Hair follicular keratinocyte (primary cell): Measurements from ENCODE around the gene ABLIM3. TPM values are rescaled to one million over a fixed set of nuclear protein-coding genes. Genes with fewer than 3 reads are reported as not detected.

ENCODE experiments used
- total RNA-seq: library from RNA; depleted of rRNA; stranded (reverse); fragments of >200 nt; gene quantifications from 2 replicates; pipeline ENCODE4 v1.2.3, GENCODE V29; 2015

ABLIM3 gene
- 5.5 and 7.2 TPM in 2 replicates for total RNA-seq

DNA sequence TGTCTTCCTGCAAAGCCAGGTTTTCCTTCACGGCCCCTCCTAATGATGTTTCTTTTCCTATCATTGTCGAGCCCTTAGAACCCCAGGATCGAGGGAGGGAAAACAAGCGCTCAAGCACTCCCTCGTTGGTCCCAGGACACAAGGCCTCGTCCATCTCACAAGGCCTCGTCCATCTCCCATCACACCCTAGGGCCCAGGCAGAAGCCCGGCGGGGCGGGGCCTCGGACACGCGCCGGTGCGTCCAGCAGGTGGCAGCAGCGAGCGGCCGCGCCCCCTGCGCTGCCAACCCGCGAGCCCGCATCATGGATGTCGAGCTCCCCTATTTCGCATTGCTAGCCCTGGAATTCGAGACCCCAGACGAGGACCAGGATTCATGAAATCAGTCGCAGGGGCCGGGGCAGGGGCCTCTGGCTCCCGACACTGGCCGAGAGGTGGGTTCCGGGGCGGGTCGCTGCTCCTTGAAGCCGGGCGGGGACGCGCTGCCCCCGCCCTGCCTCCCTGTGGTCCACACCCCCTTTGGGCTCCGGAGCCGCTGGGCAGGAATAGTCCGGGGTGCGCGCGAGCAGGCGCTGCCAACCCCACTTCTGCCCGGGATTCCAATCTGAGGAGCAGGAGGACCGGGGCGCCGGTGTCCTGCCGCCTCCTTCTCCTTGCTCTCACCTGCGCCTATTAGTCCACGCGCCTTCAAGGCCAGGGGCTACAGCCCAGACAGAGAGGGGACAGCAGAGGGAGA is at the start of gene ABLIM3:
Gene ABLIM3, plus strand, starts transcription at position 270 of the 733 bp plus-strand sequence. CDS start 603 bp downstream, outside the sequence.

DNA sequence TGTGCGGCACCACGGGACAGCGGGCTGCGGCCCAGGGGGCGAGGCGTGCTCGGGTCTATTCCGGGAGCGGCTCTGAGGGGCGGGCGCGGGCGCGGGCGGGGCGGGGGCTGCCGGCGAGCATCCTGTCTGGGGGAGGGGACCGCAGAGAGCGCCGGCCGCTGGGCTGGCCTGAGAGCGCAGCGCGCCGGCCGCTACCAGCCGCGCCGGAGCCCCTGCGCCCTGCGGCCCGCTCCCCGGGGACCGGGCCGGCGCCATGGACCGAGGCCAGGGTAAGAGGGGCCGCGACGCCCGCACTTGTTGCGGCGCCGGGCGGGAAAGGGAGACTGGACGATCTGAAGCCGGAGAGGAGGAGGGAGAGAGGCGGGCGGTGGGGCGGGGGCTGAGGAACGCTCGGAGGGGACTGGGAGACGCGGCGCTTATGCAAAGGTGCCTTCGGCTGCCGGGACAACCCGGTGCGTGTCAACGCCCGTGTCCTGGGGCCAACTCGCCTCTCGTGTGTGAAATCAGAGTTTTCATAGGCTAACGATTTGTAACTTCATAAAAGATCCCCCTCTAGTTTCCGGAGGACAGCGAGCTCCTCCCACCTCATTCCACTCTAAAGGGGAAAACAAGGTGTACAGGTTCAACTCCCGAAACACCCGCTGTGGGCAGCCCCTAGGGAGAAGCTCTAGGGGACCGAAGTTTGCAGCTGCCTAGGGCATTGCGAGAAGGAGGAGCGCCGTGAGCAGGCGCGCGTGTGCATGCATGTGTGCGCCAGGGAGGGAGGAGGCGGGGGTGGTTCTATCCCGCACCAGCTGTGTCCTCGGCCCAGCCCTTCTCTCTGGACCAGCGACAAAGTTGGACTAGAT is 130.6 kb downstream of the ABLIM3 start, which contains the start of gene AFAP1L1:
Gene AFAP1L1, plus strand, starts transcription at position 144 of the 848 bp plus-strand sequence. Its CDS starts 110 bp downstream, at position 254.

Other genes starting within 250 kb of the ABLIM3 start
- 6.8 and 12.1 TPM in 2 replicates for gene SH3TC2, start 78.4 kb upstream of the ABLIM3 start, total RNA-seq
- gene AFAP1L1, start 130.4 kb downstream of the ABLIM3 start, total RNA-seq = 10.5 and 14.4 TPM in 2 replicates
- gene GRPEL2, start 204.0 kb downstream of the ABLIM3 start, total RNA-seq = 20.2 and 24.6 TPM in 2 replicates
- 10.1 and 12.4 TPM in 2 replicates for gene PCYOX1L, start 216.6 kb downstream of the ABLIM3 start, total RNA-seq
- gene IL17B, start 237.8 kb downstream of the ABLIM3 start, total RNA-seq = not detected in 2 replicates